ENCODE measurements around the gene GAREM1.

GAREM1 gene

DNA sequence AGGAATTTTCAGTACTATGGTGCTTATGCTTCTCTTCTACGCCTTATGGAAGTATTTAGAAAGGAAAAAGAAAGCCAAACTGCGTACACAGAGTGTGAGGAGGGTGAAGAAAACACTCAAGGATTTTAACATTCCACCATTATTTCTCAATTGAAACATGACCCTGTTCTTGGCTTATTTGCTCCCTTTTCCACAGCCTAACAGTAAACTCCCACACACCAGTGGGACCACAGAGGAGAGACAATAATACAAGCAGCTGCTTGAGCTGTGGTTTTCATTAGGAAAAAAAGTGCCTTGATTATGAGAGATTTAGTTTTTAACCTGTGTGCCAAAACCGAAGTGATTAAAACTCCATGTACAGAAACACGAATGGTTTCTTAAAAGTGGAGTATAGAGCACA lies 146.5 kb downstream of the GAREM1 start:
- H3K27ac Mint-ChIP-seq (ENCODE audit: low read depth), result no peak overlapping the region
- no peaks in the 10 kb centered on the region for H3K36me3 Mint-ChIP-seq (ENCODE audit: insufficient read depth)
- H3K27me3 Mint-ChIP-seq, result peaks cover 48% of the 10 kb centered on the region
- DNase-seq (ENCODE audit: low spot score in 2 of 2) (no peak), ATAC-seq (replicated peaks; ENCODE audit: extremely low read depth, poor library complexity, severe bottlenecking) (no peak)
- H3K4me1 Mint-ChIP-seq, result no peaks in the 10 kb centered on the region
- no peaks in the 10 kb centered on the region for H3K9me3 Mint-ChIP-seq
- H3K4me3 Mint-ChIP-seq, result no peak overlapping the region

DNA sequence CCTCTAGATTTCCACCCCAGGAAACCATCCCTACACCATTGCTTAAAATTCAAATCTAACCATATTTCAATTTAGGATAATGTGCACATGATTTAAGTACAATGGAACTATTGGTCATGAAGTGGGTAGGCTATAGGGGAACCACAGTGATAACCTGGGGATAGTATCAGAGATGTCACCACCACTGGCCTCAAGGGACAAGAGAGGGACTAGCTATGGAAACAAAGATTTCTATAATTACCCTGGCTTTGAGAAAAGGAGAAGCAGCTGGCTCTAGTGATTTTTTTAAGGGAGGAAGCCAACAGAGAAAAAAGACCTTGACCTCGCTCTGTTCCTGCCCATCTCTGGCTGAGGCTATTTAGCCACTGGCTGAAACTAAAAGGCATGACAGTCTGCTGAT lies 148.9 kb downstream of the GAREM1 start:
- H3K27ac Mint-ChIP-seq (ENCODE audit: low read depth), result no peak overlapping the region
- DNase-seq (ENCODE audit: low spot score in 2 of 2) (no peak), ATAC-seq (replicated peaks; ENCODE audit: extremely low read depth, poor library complexity, severe bottlenecking) (no peak)
- H3K4me3 Mint-ChIP-seq, result no peak overlapping the region
- H3K27me3 Mint-ChIP-seq, result peaks cover 30% of the 10 kb centered on the region
- no peaks in the 10 kb centered on the region for H3K9me3 Mint-ChIP-seq
- H3K36me3 Mint-ChIP-seq (ENCODE audit: insufficient read depth), result no peaks in the 10 kb centered on the region
- H3K4me1 Mint-ChIP-seq, result no peaks in the 10 kb centered on the region

DNA sequence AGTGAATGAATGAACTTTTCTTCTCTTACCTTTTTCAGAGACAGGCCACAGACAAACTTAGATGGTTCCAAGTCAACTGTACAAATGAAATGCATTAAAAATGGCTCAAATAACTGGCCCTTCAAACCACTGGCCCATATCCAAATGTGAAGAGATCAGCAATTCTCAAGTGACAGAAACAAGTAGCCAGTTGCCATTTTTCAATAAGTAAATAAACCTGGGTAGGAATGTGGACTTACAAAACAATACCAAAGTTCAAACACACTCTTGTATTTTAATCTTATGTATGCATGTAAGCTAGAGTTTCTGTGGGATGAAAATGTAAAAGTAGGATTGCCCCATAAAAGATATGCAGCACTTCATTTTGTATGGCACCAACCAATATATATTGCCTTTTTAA lies 151.6 kb downstream of the GAREM1 start:
- H3K4me1 Mint-ChIP-seq, result no peaks in the 10 kb centered on the region
- H3K9me3 Mint-ChIP-seq, result no peaks in the 10 kb centered on the region
- DNase-seq (ENCODE audit: low spot score in 2 of 2) (no peak), ATAC-seq (replicated peaks; ENCODE audit: extremely low read depth, poor library complexity, severe bottlenecking) (no peak)
- no peak overlapping the region for H3K4me3 Mint-ChIP-seq
- no peaks in the 10 kb centered on the region for H3K36me3 Mint-ChIP-seq (ENCODE audit: insufficient read depth)
- no peak overlapping the region for H3K27ac Mint-ChIP-seq (ENCODE audit: low read depth)
- peaks cover 19% of the 10 kb centered on the region for H3K27me3 Mint-ChIP-seq

DNA sequence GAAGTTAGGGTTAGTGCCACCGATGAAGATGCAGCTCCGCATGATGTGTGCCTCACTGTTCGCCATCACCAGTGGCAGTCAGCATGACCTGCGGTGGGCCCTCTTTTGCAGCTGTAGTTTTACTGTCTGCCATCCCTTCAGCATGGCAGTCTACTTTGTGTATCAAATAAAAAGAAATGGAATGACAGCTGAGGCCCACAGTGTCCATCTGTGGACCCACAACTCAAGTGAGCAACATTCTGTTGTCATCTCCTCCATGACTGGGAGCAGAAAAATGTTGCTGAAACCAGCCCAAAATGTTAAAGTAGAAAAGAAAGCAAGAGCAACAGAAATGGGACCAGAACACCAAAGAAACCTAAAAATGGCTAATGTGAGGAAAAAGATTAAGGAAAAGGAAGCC lies 152.1 kb downstream of the GAREM1 start:
- H3K4me3 Mint-ChIP-seq, result no peak overlapping the region
- H3K36me3 Mint-ChIP-seq (ENCODE audit: insufficient read depth), result no peaks in the 10 kb centered on the region
- H3K27me3 Mint-ChIP-seq, result peaks cover 14% of the 10 kb centered on the region
- no peaks in the 10 kb centered on the region for H3K4me1 Mint-ChIP-seq
- no peak overlapping the region for H3K27ac Mint-ChIP-seq (ENCODE audit: low read depth)
- ATAC-seq (replicated peaks; ENCODE audit: extremely low read depth, poor library complexity, severe bottlenecking) (no peak), DNase-seq (ENCODE audit: low spot score in 2 of 2) (no peak)
- no peaks in the 10 kb centered on the region for H3K9me3 Mint-ChIP-seq

DNA sequence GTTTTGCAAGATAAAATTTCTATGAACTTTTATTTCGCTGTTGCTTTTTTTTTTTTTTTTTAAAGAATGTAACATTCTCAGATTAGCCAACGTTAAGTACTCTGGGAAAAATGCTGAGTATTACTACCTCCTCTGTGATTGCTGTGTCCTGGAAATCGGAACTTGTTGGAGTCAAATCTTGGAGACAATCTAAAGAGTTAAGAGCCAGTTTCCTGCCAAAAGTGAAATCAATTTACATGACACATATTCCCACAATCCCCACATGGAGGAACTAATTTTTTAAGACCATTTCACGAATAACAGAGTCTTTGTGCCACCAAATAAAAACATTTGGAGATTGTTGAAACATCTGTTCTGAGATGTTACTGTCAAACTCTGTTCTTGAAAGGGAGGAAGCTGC lies 153.0 kb downstream of the GAREM1 start:
- no peak for DNase-seq (ENCODE audit: low spot score in 2 of 2)
- no peaks in the 10 kb centered on the region for H3K4me1 Mint-ChIP-seq
- H3K9me3 Mint-ChIP-seq, result no peaks in the 10 kb centered on the region
- H3K27me3 Mint-ChIP-seq, result peaks cover 12% of the 10 kb centered on the region
- no peaks in the 10 kb centered on the region for H3K36me3 Mint-ChIP-seq (ENCODE audit: insufficient read depth)
- H3K27ac Mint-ChIP-seq (ENCODE audit: low read depth), result no peak overlapping the region
- ATAC-seq (replicated peaks; ENCODE audit: extremely low read depth, poor library complexity, severe bottlenecking), result no peak
- H3K4me3 Mint-ChIP-seq, result no peak overlapping the region

DNA sequence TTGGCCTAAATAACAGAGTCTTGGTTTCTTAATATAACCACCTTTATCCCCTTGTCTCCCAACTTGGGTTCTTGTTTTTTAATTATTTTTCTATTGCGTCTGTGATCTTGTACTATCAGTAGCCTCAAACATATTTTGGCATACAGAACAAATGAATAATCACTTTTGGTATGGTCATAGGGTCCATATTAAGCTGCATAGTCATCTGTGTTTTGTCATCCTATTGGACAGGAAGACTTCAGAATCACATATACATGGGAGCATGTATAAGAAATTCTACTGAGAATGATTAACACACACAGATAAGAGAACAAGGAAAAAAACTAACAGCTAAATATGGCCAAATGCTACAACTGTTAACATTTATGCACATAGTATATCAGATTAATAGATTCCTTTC lies 154.8 kb downstream of the GAREM1 start:
- Mint-ChIP-seq H3K4me1 (no peaks in the 10 kb centered on the region), H3K36me3 (ENCODE audit: insufficient read depth) (no peaks in the 10 kb centered on the region), H3K27ac (ENCODE audit: low read depth) (no peak overlapping the region), H3K27me3 (peaks cover under 1% of the 10 kb centered on the region), H3K9me3 (no peaks in the 10 kb centered on the region), H3K4me3 (no peak overlapping the region)
- no peak for DNase-seq (ENCODE audit: low spot score in 2 of 2)
- ATAC-seq (replicated peaks; ENCODE audit: extremely low read depth, poor library complexity, severe bottlenecking), result no peak

DNA sequence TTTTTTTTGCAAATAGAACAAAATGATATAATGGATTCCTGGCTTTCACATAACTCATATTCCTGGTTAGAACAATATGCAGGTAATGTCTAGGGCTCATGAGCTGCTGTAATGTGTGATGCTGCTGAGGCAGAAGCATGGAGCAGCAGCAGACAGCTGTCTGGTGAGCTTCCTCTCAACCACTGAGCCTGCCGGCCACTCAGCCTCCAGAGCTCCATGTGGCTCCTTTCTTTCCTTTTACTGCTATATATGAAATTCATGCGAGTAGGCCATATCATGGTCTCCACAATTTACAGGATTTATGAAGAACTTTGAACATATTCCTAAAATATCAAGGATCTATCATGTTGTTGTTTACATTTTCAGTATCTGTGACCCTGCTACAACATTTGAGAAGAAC lies 159.9 kb downstream of the GAREM1 start:
- no peaks in the 10 kb centered on the region for H3K9me3 Mint-ChIP-seq
- no peaks in the 10 kb centered on the region for H3K27me3 Mint-ChIP-seq
- ATAC-seq (replicated peaks; ENCODE audit: extremely low read depth, poor library complexity, severe bottlenecking), result no peak
- H3K27ac Mint-ChIP-seq (ENCODE audit: low read depth), result no peak overlapping the region
- H3K36me3 Mint-ChIP-seq (ENCODE audit: insufficient read depth), result no peaks in the 10 kb centered on the region
- DNase-seq (ENCODE audit: low spot score in 2 of 2), result no peak
- H3K4me1 Mint-ChIP-seq, result no peaks in the 10 kb centered on the region
- no peak overlapping the region for H3K4me3 Mint-ChIP-seq

DNA sequence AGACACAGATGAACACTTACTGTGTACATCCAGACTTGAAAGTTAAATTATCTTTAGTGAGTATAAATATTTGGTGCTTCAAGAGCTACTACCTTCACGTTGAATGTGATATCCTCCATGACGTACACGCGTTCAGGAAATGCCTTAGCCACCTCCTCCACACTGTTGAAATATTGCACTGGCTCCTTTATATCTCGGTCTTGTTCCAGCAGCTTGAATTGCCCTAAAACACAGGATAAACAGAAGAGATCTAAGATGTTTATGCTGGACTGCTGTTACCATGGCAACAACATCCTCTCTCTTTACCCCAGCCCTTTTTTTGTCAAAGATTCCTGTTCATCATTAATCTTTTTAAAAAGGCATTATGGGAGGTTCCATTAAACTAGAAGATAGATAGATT lies 160.6 kb downstream of the GAREM1 start:
- Mint-ChIP-seq H3K9me3 (no peaks in the 10 kb centered on the region), H3K27me3 (no peaks in the 10 kb centered on the region), H3K4me1 (no peaks in the 10 kb centered on the region), H3K27ac (ENCODE audit: low read depth) (no peak overlapping the region), H3K4me3 (no peak overlapping the region), H3K36me3 (ENCODE audit: insufficient read depth) (no peaks in the 10 kb centered on the region)
- no peak for ATAC-seq (replicated peaks; ENCODE audit: extremely low read depth, poor library complexity, severe bottlenecking)
- DNase-seq (ENCODE audit: low spot score in 2 of 2), result no peak

DNA sequence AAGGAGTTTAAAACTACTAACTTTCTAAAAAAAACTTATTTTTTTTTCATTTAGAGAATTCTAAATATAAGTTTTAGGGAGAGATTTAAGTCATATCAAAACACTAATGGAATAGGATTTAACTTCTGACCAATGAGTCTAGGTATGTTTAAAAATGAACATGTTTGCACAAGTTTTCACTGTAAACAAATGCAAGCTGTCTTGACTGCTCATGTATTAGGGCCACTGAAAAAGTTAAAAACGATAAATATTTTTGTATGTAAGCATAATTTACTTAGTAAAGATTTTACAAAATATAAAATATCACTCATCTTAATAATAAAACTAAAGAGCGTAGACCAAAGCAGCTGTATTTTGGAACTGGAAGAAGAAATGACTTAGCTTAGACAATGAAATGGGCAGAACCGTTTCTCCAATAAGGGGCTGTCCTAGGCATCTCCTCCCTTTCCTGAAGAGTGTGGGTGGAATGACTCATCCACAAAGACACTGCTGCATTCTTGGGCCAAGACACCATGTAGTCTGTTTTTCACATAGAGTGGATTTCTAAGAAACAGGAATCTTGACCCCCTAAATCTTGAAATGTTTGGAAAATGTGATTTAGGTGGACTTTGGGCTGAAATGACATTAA lies 162.1 kb downstream of the GAREM1 start:
- no peaks in the 10 kb centered on the region for H3K36me3 Mint-ChIP-seq (ENCODE audit: insufficient read depth)
- H3K4me3 Mint-ChIP-seq, result no peak overlapping the region
- no peaks in the 10 kb centered on the region for H3K4me1 Mint-ChIP-seq
- no peak overlapping the region for H3K27ac Mint-ChIP-seq (ENCODE audit: low read depth)
- ATAC-seq (replicated peaks; ENCODE audit: extremely low read depth, poor library complexity, severe bottlenecking), result no peak
- no peak for DNase-seq (ENCODE audit: low spot score in 2 of 2)
- peaks cover 5% of the 10 kb centered on the region for H3K27me3 Mint-ChIP-seq
- no peaks in the 10 kb centered on the region for H3K9me3 Mint-ChIP-seq

DNA sequence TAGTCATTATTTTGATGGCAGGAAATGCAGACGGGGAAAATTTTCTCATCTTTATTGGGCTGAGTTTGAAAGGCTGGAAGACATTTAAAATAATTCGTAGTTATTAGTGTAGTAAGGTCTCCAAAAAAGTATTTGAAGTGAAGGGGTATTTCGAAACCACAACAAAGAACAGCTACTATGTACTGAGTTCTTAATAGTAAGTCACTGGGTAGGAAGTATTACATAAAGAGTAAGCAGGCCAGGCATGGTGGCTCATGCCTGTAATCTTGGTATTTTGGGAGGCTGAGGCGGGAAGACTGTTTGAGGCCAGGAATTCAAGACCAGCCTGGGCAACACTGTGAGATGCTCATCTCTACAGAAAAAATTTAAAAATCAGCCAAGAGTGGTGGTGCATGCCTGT lies 167.3 kb downstream of the GAREM1 start:
- Mint-ChIP-seq H3K9me3 (no peaks in the 10 kb centered on the region), H3K4me3 (no peak overlapping the region)
- ATAC-seq (replicated peaks; ENCODE audit: extremely low read depth, poor library complexity, severe bottlenecking), result no peak

DNA sequence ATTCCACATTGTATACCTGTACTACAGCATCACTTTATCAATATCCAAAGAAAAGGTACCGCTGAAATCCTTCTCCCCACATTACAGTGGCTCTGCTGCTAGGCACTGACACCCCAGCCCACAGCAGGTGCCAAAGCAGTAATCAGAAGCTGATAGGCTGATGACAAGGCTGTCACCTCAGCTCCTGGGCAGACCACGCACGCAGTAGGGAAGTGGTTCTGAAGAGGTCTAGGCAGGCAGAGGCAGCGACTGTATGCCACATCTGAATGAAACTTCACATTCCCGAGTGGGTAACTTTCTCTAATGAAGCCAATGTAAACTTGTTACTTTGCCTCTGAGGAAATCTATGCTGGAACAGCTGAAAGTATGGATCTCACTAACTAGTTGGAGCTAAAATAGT lies 167.9 kb downstream of the GAREM1 start:
- no peak overlapping the region for H3K27ac Mint-ChIP-seq (ENCODE audit: low read depth)
- no peaks in the 10 kb centered on the region for H3K9me3 Mint-ChIP-seq
- H3K27me3 Mint-ChIP-seq, result peaks cover 20% of the 10 kb centered on the region
- no peak overlapping the region for H3K4me3 Mint-ChIP-seq
- no peak for ATAC-seq (replicated peaks; ENCODE audit: extremely low read depth, poor library complexity, severe bottlenecking)
- no peaks in the 10 kb centered on the region for H3K4me1 Mint-ChIP-seq
- no peak for DNase-seq (ENCODE audit: low spot score in 2 of 2)
- no peaks in the 10 kb centered on the region for H3K36me3 Mint-ChIP-seq (ENCODE audit: insufficient read depth)

More for the DNA sequence above, 167.3 kb downstream of the GAREM1 start:
- H3K27ac Mint-ChIP-seq (ENCODE audit: low read depth), result no peak overlapping the region
- H3K4me1 Mint-ChIP-seq, result no peaks in the 10 kb centered on the region
- H3K27me3 Mint-ChIP-seq, result peaks cover 14% of the 10 kb centered on the region
- no peaks in the 10 kb centered on the region for H3K36me3 Mint-ChIP-seq (ENCODE audit: insufficient read depth)
- DNase-seq (ENCODE audit: low spot score in 2 of 2), result no peak

DNA sequence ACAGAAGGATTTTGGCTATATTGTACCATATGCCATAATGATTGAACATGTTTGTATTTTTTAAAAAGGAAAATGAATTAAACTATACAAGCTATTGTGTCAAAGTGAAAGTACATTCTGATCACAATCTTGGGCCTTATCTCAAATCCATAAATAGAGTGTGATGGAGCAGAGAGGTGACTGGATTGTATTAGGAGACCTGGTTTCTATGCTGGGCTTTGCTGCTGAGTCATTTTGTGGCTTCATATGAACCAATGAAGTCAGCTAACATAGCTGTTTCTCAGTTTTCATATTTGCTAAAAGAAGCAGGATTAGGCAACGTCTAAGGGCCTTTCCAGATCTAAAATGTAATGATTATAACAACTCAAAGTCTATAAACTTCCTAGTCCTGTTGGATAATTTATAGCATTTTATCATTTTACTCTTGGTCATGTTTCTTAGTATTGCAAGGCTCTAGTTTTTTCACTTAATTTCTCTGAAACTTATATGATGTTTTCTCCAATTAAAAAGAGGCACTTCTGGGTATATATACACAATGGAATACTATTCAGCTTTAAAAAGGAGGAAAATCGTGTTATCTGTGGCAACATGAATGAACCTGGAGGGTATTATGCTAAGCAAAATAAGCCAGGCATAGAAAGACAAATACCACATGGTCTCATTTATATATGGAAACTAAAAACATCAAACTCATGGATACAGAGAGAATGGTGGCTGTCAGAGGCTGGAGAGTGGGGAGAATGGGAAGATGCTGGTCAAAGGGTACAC lies 168.5 kb downstream of the GAREM1 start:
- no peak for ATAC-seq (replicated peaks; ENCODE audit: extremely low read depth, poor library complexity, severe bottlenecking)
- H3K9me3 Mint-ChIP-seq, result no peaks in the 10 kb centered on the region
- DNase-seq (ENCODE audit: low spot score in 2 of 2), result no peak
- H3K4me3 Mint-ChIP-seq, result no peak overlapping the region
- no peaks in the 10 kb centered on the region for H3K36me3 Mint-ChIP-seq (ENCODE audit: insufficient read depth)
- H3K27me3 Mint-ChIP-seq, result peaks cover 25% of the 10 kb centered on the region
- no peak overlapping the region for H3K27ac Mint-ChIP-seq (ENCODE audit: low read depth)
- no peaks in the 10 kb centered on the region for H3K4me1 Mint-ChIP-seq

DNA sequence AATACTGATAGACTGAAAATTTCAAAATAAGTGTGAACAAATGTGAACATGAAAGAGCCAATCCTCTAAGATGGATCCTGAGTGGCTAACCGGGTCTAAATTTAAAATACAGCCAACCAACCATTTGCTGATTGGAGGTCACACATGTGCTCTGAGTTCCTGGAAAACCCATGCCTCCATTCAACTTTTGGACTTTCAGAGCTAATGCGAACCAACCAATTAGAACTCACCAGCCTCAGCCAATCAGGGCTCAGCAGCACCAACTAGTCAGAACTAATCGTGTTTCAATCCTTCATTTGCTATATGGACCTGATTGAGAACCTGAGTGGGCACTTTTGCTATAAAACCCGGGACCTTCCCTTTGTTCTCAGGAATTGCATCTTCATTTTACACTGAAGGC lies 169.3 kb downstream of the GAREM1 start:
- DNase-seq (ENCODE audit: low spot score in 2 of 2), result no peak
- Mint-ChIP-seq H3K9me3 (no peaks in the 10 kb centered on the region), H3K4me1 (no peaks in the 10 kb centered on the region), H3K27me3 (peaks cover 25% of the 10 kb centered on the region), H3K36me3 (ENCODE audit: insufficient read depth) (no peaks in the 10 kb centered on the region), H3K27ac (ENCODE audit: low read depth) (no peak overlapping the region), H3K4me3 (no peak overlapping the region)
- no peak for ATAC-seq (replicated peaks; ENCODE audit: extremely low read depth, poor library complexity, severe bottlenecking)

Measured in central memory CD8-positive, alpha-beta T cell (primary cell).